ENCODE data around the gene STRBP.

STRBP gene

GRCh38 chr9:123085916-123086315 lies 182.5 kb downstream of the STRBP start:
- TF ChIP-seq, protein P1, sequence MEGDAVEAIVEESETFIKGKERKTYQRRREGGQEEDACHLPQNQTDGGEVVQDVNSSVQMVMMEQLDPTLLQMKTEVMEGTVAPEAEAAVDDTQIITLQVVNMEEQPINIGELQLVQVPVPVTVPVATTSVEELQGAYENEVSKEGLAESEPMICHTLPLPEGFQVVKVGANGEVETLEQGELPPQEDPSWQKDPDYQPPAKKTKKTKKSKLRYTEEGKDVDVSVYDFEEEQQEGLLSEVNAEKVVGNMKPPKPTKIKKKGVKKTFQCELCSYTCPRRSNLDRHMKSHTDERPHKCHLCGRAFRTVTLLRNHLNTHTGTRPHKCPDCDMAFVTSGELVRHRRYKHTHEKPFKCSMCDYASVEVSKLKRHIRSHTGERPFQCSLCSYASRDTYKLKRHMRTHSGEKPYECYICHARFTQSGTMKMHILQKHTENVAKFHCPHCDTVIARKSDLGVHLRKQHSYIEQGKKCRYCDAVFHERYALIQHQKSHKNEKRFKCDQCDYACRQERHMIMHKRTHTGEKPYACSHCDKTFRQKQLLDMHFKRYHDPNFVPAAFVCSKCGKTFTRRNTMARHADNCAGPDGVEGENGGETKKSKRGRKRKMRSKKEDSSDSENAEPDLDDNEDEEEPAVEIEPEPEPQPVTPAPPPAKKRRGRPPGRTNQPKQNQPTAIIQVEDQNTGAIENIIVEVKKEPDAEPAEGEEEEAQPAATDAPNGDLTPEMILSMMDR (IDR thresholded peaks at IDR 0.05; ENCODE audit: low read depth, low read length, missing control alignments) = no peak
- in situ Hi-C loops (cut with HindIII; ENCODE audit: low pct_ligation_motif_present, low sequenced_read_pairs) = no loop called here
- DNase-seq = no peak
- H3K27ac ChIP-seq = no peak overlapping the region
- no peak overlapping the region for H3K4me3 ChIP-seq (ENCODE audit: low read depth, low read length)
- H3K27me3 ChIP-seq (replicated peaks) = no peaks in the 10 kb centered on the region
- H3K36me3 ChIP-seq (replicated peaks) = peaks cover 15% of the 10 kb centered on the region

DNA sequence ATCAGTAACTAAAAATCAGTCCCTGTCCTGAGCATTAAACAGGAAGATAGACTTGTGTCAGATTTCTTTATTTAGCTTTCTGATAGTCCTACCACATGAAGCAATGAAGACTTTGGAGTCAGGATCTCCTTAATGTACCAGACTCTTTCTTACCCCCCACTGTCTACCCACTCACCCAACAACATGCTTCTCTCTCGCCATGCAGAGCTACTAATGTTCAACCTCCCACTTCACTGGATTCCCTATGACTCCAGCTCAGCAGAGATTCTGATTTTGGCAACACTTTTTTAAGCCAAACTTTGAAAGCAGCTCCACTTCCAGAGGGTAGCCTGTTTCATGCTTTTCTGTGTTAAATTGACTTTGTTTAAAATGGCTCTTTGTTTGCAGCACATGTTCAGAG lies 184.1 kb downstream of the STRBP start:
- Histone ChIP-seq H3K36me3 (replicated peaks) (peaks cover 4% of the 10 kb centered on the region), H3K27me3 (replicated peaks) (no peaks in the 10 kb centered on the region)
- TF ChIP-seq, protein P1 (IDR thresholded peaks at IDR 0.05; ENCODE audit: low read depth, low read length, missing control alignments) = no peak

GRCh38 chr9:123083680-123084079 lies 184.7 kb downstream of the STRBP start:
- DNase-seq = no peak
- TF ChIP-seq, protein P1 (IDR thresholded peaks at IDR 0.05; ENCODE audit: low read depth, low read length, missing control alignments) = no peak
- in situ Hi-C loops (cut with HindIII; ENCODE audit: low pct_ligation_motif_present, low sequenced_read_pairs) = no loop called here
- H3K27ac ChIP-seq = no peak overlapping the region
- no peaks in the 10 kb centered on the region for H3K27me3 ChIP-seq (replicated peaks)
- peaks cover 4% of the 10 kb centered on the region for H3K36me3 ChIP-seq (replicated peaks)
- H3K4me3 ChIP-seq (ENCODE audit: low read depth, low read length) = no peak overlapping the region

More for the DNA sequence above, 184.1 kb downstream of the STRBP start:
- no peak for DNase-seq
- H3K4me3 ChIP-seq (ENCODE audit: low read depth, low read length) = no peak overlapping the region
- H3K27ac ChIP-seq = no peak overlapping the region
- in situ Hi-C loops (cut with HindIII; ENCODE audit: low pct_ligation_motif_present, low sequenced_read_pairs) = no loop called here

DNA sequence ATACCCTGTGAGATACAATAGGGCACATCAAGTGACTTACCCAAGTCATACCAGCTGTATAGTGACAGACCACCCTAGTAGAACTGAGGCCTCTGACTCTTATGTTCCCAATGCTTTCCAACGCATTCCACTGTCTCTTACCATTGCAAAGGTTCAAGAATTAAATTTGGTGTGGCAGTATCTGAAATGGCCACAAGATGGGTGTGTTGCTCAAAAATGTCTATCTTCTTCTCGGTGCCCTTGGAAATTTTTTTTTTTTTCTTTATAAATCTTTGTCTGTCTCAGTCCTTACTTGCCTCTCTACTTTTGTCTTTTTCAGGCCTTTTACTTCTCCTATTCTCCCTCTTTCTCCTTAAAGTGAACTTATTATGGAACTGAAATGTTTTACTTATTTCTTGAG lies 186.6 kb downstream of the STRBP start:
- Histone ChIP-seq H3K36me3 (replicated peaks) (peaks cover 4% of the 10 kb centered on the region), H3K4me3 (ENCODE audit: low read depth, low read length) (no peak overlapping the region), H3K27me3 (replicated peaks) (no peaks in the 10 kb centered on the region), H3K27ac (no peak overlapping the region)
- peak; percentile 31 for DNase-seq
- TF ChIP-seq, protein P1 (IDR thresholded peaks at IDR 0.05; ENCODE audit: low read depth, low read length, missing control alignments) = peak; percentile 61
- in situ Hi-C loops (cut with HindIII; ENCODE audit: low pct_ligation_motif_present, low sequenced_read_pairs) = no loop called here

DNA sequence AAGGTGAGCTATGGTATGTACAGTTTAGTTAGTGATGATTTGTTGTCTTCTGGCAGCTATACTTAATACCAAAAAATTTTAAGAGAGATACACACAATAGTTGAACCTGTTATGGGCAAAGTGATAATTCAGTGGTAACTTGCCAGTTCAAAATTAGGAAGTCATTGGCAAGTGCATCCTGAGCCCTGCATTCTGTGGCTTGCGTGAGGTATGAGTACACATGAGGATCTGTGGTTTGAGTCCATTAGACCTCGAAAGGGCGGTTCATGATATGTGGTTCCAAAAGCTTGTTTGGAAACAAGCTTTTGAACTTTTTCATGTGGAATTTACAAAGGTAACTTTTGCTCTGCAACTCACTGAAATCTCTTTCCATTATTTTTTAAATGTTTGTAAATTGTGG lies 187.9 kb downstream of the STRBP start:
- TF ChIP-seq, protein P1 (IDR thresholded peaks at IDR 0.05; ENCODE audit: low read depth, low read length, missing control alignments) = no peak
- no peak for DNase-seq
- H3K27me3 ChIP-seq (replicated peaks) = no peaks in the 10 kb centered on the region
- H3K27ac ChIP-seq = no peak overlapping the region
- peaks cover 4% of the 10 kb centered on the region for H3K36me3 ChIP-seq (replicated peaks)
- H3K4me3 ChIP-seq (ENCODE audit: low read depth, low read length) = no peak overlapping the region
- in situ Hi-C loops (cut with HindIII; ENCODE audit: low pct_ligation_motif_present, low sequenced_read_pairs) = no loop called here

DNA sequence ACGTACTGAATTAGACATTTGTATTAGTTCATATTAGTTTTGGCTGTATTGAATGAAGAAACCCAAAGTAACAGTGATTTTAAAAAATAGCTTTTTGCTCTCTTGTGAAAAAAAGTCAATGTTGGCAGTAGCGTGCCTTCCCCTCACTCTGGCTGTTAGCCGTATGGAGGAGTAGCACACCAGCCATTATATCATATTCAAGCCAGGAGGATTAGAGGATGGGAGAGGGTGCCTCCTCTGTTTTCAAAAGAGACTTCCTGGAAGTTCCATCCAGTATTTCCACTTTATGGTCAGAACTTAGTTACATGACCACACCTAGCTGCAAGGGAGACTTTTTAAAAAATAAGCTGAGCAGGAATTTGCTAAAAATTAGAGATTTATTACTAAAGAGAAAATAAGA lies 193.8 kb downstream of the STRBP start:
- in situ Hi-C loops (cut with HindIII; ENCODE audit: low pct_ligation_motif_present, low sequenced_read_pairs) = no loop called here
- no peak for DNase-seq
- TF ChIP-seq, protein P1 (IDR thresholded peaks at IDR 0.05; ENCODE audit: low read depth, low read length, missing control alignments) = no peak
- Histone ChIP-seq H3K36me3 (replicated peaks) (no peaks in the 10 kb centered on the region), H3K27me3 (replicated peaks) (no peaks in the 10 kb centered on the region), H3K4me3 (ENCODE audit: low read depth, low read length) (no peak overlapping the region), H3K27ac (no peak overlapping the region)
